ENCODE data around the gene CAMSAP2.

Gene CAMSAP2

GRCh38 chr1:200909757-200910239, 171.1 kb downstream of the CAMSAP2 start (continued):
- TF ChIP-seq ZNF654 (tag by site-specific recombination; IDR thresholded peaks at IDR 0.05; ENCODE audit: low read depth) (no peak), ZNF112 (tag by site-specific recombination; IDR thresholded peaks at IDR 0.05) (no peak)
